ENCODE results near the gene UBA6.

UBA6 gene

DNA sequence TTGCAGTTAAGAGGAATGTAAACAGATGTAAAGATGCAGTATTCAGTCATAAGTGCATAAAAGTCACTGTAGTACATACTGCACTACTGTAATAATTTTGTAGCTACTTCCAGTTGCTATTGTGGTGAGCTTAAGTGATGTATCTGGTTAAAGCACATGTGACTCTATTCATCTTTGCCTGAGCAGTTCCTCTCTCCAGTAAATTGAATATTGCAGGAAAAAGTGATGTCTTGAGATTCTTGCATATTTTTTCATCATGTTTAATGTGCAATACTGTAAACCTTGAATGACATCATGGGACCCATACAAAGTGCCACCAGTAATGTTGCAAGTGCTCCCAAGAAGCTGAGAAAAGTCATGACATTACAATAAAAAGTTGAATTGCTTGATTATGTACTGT is 9.6 kb downstream of the UBA6 start:
- H3K9me3 ChIP-seq (ENCODE audit: control insufficient read depth, low read length) = no peaks in the 10 kb centered on the region
- DNase-seq (ENCODE audit: low read depth) = no peak

GRCh38 chr4:67687636-67688035 is 13.3 kb downstream of the UBA6 start:
- peaks cover 19% of the 10 kb centered on the region for H3K36me3 ChIP-seq (ENCODE audit: control insufficient read depth, insufficient read depth, low read length, severe bottlenecking)
- H3K9ac ChIP-seq (ENCODE audit: low read length) = no peak overlapping the region
- no peak overlapping the region for H3K4me3 ChIP-seq (ENCODE audit: low read length)
- DNase-seq (ENCODE audit: low read depth) = peak; percentile 83
- no peaks in the 10 kb centered on the region for H3K4me1 ChIP-seq (ENCODE audit: control insufficient read depth, insufficient read depth, low read length)
- H3K9me3 ChIP-seq (ENCODE audit: control insufficient read depth, low read length) = no peaks in the 10 kb centered on the region
- H3K27me3 ChIP-seq (replicated peaks; ENCODE audit: control insufficient read depth, insufficient read depth, low read length) = no peaks in the 10 kb centered on the region

More for the DNA sequence above, 9.6 kb downstream of the UBA6 start:
- Histone ChIP-seq H3K9ac (ENCODE audit: low read length) (no peak overlapping the region), H3K4me1 (ENCODE audit: control insufficient read depth, insufficient read depth, low read length) (no peaks in the 10 kb centered on the region), H3K4me3 (ENCODE audit: low read length) (no peak overlapping the region), H3K36me3 (ENCODE audit: control insufficient read depth, insufficient read depth, low read length, severe bottlenecking) (peaks cover 20% of the 10 kb centered on the region), H3K27me3 (replicated peaks; ENCODE audit: control insufficient read depth, insufficient read depth, low read length) (no peaks in the 10 kb centered on the region)

DNA sequence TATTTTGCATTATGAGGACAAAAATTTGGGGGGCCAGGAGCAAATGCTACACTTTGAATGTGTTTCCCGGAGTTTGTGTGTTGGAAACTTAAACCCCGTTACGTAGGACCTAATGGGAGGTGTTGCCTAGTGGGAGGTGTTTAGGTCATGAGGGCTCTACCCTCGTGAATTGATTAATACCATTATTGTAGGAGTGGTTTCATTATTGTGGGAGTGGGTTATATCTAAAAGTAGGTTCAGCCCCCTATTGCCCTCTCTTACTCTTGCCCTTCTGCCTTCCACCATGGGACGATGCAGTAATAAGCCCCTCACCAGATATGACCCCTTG is 15.5 kb downstream of the UBA6 start:
- Histone ChIP-seq H3K4me3 (ENCODE audit: low read length) (no peak overlapping the region), H3K9ac (ENCODE audit: low read length) (no peak overlapping the region), H3K9me3 (ENCODE audit: control insufficient read depth, low read length) (no peaks in the 10 kb centered on the region), H3K27me3 (replicated peaks; ENCODE audit: control insufficient read depth, insufficient read depth, low read length) (no peaks in the 10 kb centered on the region), H3K36me3 (ENCODE audit: control insufficient read depth, insufficient read depth, low read length, severe bottlenecking) (peaks cover 10% of the 10 kb centered on the region), H3K4me1 (ENCODE audit: control insufficient read depth, insufficient read depth, low read length) (no peaks in the 10 kb centered on the region)
- no peak for DNase-seq (ENCODE audit: low read depth)

- H3K9ac ChIP-seq (ENCODE audit: low read length) = no peak overlapping the region
- no peaks in the 10 kb centered on the region for H3K9me3 ChIP-seq (ENCODE audit: control insufficient read depth, low read length)
- DNase-seq (ENCODE audit: low read depth) = peak; percentile 39
- no peaks in the 10 kb centered on the region for H3K4me1 ChIP-seq (ENCODE audit: control insufficient read depth, insufficient read depth, low read length)
- H3K27me3 ChIP-seq (replicated peaks; ENCODE audit: control insufficient read depth, insufficient read depth, low read length) = no peaks in the 10 kb centered on the region
- H3K4me3 ChIP-seq (ENCODE audit: low read length) = no peak overlapping the region
- H3K36me3 ChIP-seq (ENCODE audit: control insufficient read depth, insufficient read depth, low read length, severe bottlenecking) = peaks cover 12% of the 10 kb centered on the region
Measured at GRCh38 chr4:67684839-67685531, 16.0 kb downstream of the UBA6 start.

DNA sequence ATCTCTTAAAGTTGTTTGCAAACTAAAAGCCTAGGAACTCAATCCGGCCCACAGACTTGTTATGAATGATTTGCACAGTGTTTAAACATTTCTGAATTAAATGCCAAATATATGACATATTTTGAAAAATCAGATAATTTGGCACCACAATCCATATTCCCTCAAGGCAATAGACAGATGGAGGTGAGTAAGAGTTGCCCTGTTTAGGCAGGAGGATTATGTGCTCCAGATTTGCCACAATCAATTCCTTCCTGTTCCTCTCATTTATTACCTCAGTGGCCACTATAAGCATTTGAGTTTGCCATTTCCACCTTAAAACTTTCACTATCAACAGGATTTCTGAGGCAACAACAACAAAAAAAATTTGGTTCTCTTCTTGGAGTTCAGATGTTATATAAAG is 18.7 kb downstream of the UBA6 start:
- Histone ChIP-seq H3K36me3 (ENCODE audit: control insufficient read depth, insufficient read depth, low read length, severe bottlenecking) (peaks cover 24% of the 10 kb centered on the region), H3K9ac (ENCODE audit: low read length) (no peak overlapping the region), H3K9me3 (ENCODE audit: control insufficient read depth, low read length) (no peaks in the 10 kb centered on the region), H3K4me3 (ENCODE audit: low read length) (no peak overlapping the region), H3K27me3 (replicated peaks; ENCODE audit: control insufficient read depth, insufficient read depth, low read length) (no peaks in the 10 kb centered on the region), H3K4me1 (ENCODE audit: control insufficient read depth, insufficient read depth, low read length) (no peaks in the 10 kb centered on the region)
- DNase-seq (ENCODE audit: low read depth) = no peak

- Histone ChIP-seq H3K36me3 (ENCODE audit: control insufficient read depth, insufficient read depth, low read length, severe bottlenecking) (peaks cover 32% of the 10 kb centered on the region), H3K4me3 (ENCODE audit: low read length) (no peak overlapping the region), H3K27me3 (replicated peaks; ENCODE audit: control insufficient read depth, insufficient read depth, low read length) (no peaks in the 10 kb centered on the region), H3K9me3 (ENCODE audit: control insufficient read depth, low read length) (no peaks in the 10 kb centered on the region), H3K4me1 (ENCODE audit: control insufficient read depth, insufficient read depth, low read length) (no peaks in the 10 kb centered on the region), H3K9ac (ENCODE audit: low read length) (no peak overlapping the region)
- DNase-seq (ENCODE audit: low read depth) = peak; percentile 19
Measured at GRCh38 chr4:67680581-67681222, 20.3 kb downstream of the UBA6 start.

GRCh38 chr4:67678612-67679011 is 22.3 kb downstream of the UBA6 start:
- Histone ChIP-seq H3K4me1 (ENCODE audit: control insufficient read depth, insufficient read depth, low read length) (no peaks in the 10 kb centered on the region), H3K36me3 (ENCODE audit: control insufficient read depth, insufficient read depth, low read length, severe bottlenecking) (peaks cover 52% of the 10 kb centered on the region), H3K9me3 (ENCODE audit: control insufficient read depth, low read length) (no peaks in the 10 kb centered on the region), H3K27me3 (replicated peaks; ENCODE audit: control insufficient read depth, insufficient read depth, low read length) (no peaks in the 10 kb centered on the region), H3K4me3 (ENCODE audit: low read length) (no peak overlapping the region), H3K9ac (ENCODE audit: low read length) (no peak overlapping the region)
- DNase-seq (ENCODE audit: low read depth) = no peak

DNA sequence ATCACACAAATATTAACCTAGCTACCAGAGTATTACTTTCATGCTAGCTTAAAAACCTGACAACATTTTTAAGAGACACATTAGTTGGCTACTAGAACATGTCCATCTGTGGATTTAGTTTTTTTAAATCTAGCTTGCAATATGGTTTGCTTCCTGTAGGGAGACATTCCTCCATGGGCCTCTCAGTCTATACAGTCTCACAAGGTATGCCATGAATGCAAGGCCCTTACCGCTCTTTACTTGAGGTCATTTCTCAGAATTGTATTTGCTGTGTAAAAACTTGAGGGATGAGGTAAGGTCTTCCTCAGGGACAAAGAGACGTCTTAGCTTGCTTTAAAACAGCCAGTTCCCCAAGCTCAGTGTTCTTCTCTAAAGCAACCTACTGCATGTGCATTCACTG is 26.9 kb downstream of the UBA6 start:
- Histone ChIP-seq H3K9me3 (ENCODE audit: control insufficient read depth, low read length) (no peaks in the 10 kb centered on the region), H3K4me3 (ENCODE audit: low read length) (no peak overlapping the region), H3K9ac (ENCODE audit: low read length) (no peak overlapping the region), H3K36me3 (ENCODE audit: control insufficient read depth, insufficient read depth, low read length, severe bottlenecking) (peaks cover 79% of the 10 kb centered on the region), H3K27me3 (replicated peaks; ENCODE audit: control insufficient read depth, insufficient read depth, low read length) (no peaks in the 10 kb centered on the region), H3K4me1 (ENCODE audit: control insufficient read depth, insufficient read depth, low read length) (no peaks in the 10 kb centered on the region)
- DNase-seq (ENCODE audit: low read depth) = no peak

GRCh38 chr4:67668315-67668714 is 32.6 kb downstream of the UBA6 start:
- no peak for DNase-seq (ENCODE audit: low read depth)

DNA sequence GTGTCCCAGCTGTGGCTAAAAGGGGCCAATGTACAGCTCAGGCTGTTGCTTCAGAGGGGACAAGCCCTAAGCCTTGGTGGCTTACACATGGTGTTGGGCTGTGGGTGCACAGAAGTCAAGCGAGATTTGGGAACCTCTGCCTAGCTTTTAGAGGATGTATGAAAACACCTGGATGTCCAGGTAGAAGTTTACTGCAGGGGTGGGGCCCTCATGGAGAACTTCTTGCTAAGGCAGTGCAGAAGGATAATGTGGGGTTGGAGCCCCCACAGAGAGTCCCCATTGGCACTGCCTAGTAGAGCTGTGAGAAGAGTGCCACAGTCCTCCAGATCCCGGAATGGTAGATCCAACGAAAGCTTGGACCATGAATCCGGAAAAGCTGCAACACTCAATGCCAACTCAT is 40.5 kb downstream of the UBA6 start:
- Histone ChIP-seq H3K4me3 (ENCODE audit: low read length) (no peak overlapping the region), H3K4me1 (ENCODE audit: control insufficient read depth, insufficient read depth, low read length) (no peaks in the 10 kb centered on the region), H3K9me3 (ENCODE audit: control insufficient read depth, low read length) (no peaks in the 10 kb centered on the region), H3K27me3 (replicated peaks; ENCODE audit: control insufficient read depth, insufficient read depth, low read length) (no peaks in the 10 kb centered on the region), H3K36me3 (ENCODE audit: control insufficient read depth, insufficient read depth, low read length, severe bottlenecking) (peaks cover 59% of the 10 kb centered on the region), H3K9ac (ENCODE audit: low read length) (no peak overlapping the region)
- DNase-seq (ENCODE audit: low read depth) = no peak

More at GRCh38 chr4:67668315-67668714, 32.6 kb downstream of the UBA6 start:
- Histone ChIP-seq H3K4me3 (ENCODE audit: low read length) (no peak overlapping the region), H3K4me1 (ENCODE audit: control insufficient read depth, insufficient read depth, low read length) (no peaks in the 10 kb centered on the region), H3K36me3 (ENCODE audit: control insufficient read depth, insufficient read depth, low read length, severe bottlenecking) (peaks cover 75% of the 10 kb centered on the region), H3K9me3 (ENCODE audit: control insufficient read depth, low read length) (no peaks in the 10 kb centered on the region), H3K27me3 (replicated peaks; ENCODE audit: control insufficient read depth, insufficient read depth, low read length) (no peaks in the 10 kb centered on the region), H3K9ac (ENCODE audit: low read length) (no peak overlapping the region)

GRCh38 chr4:67659065-67659464 is 41.9 kb downstream of the UBA6 start:
- no peaks in the 10 kb centered on the region for H3K9me3 ChIP-seq (ENCODE audit: control insufficient read depth, low read length)
- no peak overlapping the region for H3K4me3 ChIP-seq (ENCODE audit: low read length)
- DNase-seq (ENCODE audit: low read depth) = no peak
- no peaks in the 10 kb centered on the region for H3K27me3 ChIP-seq (replicated peaks; ENCODE audit: control insufficient read depth, insufficient read depth, low read length)
- peaks cover 52% of the 10 kb centered on the region for H3K36me3 ChIP-seq (ENCODE audit: control insufficient read depth, insufficient read depth, low read length, severe bottlenecking)
- H3K9ac ChIP-seq (ENCODE audit: low read length) = no peak overlapping the region
- no peaks in the 10 kb centered on the region for H3K4me1 ChIP-seq (ENCODE audit: control insufficient read depth, insufficient read depth, low read length)

- H3K9me3 ChIP-seq (ENCODE audit: control insufficient read depth, low read length) = no peaks in the 10 kb centered on the region
- H3K9ac ChIP-seq (ENCODE audit: low read length) = no peak overlapping the region
- H3K4me3 ChIP-seq (ENCODE audit: low read length) = no peak overlapping the region
- no peak for DNase-seq (ENCODE audit: low read depth)
- H3K36me3 ChIP-seq (ENCODE audit: control insufficient read depth, insufficient read depth, low read length, severe bottlenecking) = peaks cover 47% of the 10 kb centered on the region
- no peaks in the 10 kb centered on the region for H3K4me1 ChIP-seq (ENCODE audit: control insufficient read depth, insufficient read depth, low read length)
- H3K27me3 ChIP-seq (replicated peaks; ENCODE audit: control insufficient read depth, insufficient read depth, low read length) = no peaks in the 10 kb centered on the region
Measured at GRCh38 chr4:67658302-67658701, 42.7 kb downstream of the UBA6 start.
